Embryonic facial prominence (tissue), 1 donor: ENCODE data around the gene TGFBR2.

Experiments used
- DNase-seq: peaks from one replicate; pipeline ENCODE4 v3.0.0-alpha.2; 2016; ENCODE audit errors: extremely low spot score

TGFBR2 gene

GRCh38 chr3:30606301-30607031 lies at the start of gene TGFBR2:
TSS of gene TGFBR2 (plus strand) at chr3:30606601. CDS start at chr3:30606884, 283 bp downstream.
- peak; percentile 77 for DNase-seq

GRCh38 chr3:30557746-30558303 lies 48.6 kb upstream of the TGFBR2 start:
- no peak for DNase-seq

DNA sequence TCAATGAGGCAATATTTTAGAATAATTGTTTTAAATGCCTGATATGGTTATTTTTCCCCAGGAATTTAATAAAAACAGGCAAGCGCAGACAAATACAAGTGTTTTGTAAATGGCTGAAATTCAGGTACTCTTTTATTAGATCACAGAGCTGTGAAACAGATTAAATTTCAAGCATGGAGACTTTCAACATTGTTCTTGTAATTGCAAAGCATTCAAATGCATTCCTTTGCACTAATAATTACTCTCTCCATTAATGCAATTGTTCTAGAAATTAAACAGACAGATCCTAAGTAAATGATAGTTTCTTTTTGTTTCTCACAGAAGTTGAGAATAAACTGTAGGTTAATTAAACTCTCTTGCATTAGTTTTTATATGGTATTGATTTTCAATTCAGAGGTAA lies 42.4 kb upstream of the TGFBR2 start:
- DNase-seq: no peak

DNA sequence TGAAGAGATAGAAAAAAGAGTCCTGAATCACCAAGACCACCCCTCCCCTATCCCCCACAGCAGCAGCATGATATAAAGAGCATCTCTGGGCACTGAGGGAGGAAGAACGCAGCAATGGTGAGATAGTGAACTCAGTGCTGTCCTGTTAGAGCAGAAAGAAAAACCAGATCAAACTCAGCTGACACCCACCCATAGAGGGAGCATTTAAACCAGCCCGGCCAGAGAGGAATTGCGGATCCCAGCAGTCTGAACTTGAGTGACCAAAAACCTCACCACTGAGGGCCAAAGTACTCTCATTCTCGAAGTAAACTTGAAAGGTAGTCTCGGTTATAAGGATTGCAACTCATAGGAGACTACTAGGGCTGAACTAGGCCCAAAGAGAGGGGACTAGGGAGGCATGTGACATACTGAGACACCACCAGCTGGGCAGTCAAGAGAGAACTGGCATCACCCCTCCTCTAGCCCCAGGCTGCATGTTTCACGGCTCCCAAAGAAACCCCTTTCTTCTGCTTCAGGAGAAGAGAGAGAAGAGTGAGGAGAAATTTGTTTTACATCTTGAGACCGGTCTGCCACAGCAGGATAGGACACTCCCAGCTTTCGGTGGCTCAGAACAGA lies 39.2 kb upstream of the TGFBR2 start:
- no peak for DNase-seq

DNA sequence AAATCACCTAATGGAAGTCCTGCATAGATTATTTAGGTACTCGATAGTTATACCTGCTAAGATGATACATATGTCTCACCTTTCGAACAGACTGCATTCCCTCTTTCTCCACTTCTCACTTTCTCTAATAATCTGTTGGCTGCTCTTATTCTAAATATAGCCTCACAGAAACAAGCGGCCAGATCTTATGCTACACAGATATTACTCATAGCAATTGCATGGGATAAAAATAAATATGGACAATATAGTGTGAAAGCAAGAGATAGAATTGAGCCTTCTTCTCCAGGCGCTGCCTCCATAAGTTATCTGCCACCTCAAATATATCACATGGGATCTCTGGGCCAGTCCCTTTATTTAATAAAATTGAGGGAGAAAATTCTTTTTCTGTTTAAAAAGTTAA lies 29.5 kb upstream of the TGFBR2 start:
- no peak for DNase-seq

DNA sequence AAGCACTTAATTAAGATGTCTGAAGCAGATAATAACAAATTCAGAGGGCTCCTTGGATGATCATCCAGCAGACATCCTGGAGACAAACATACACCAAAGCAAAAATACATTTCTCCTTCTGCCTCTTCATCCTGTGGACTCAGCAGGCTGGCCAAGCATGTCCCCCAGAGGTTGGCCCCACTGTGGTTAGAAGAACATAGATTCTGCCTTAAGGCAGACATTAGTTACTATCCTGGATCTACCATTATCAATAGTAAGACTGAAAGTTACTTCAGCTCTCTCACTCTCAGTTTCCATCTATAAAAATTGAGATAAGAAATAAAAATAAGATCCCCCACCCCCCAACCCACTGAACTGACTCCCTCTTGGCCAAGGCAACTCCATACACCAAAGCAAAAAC lies 28.6 kb upstream of the TGFBR2 start:
- DNase-seq: no peak

DNA sequence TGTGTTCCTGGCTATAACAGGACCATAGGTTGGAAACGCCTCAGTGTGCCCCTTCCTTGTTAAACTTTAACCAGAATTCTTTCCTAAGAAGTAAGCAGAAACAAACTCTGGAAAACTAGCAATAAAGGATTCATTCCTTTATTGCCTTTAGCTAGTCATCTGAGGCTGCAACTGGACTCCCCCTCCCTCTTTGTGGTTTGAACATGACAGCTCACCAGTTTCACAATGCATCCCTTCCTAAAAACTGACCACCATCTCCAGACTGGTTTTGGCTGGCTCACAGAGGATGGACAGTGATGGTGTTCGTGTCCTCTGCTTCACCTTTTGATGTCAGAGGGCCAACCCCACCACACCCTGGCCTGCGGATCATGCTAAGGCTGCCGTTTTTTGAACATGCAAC lies 27.9 kb upstream of the TGFBR2 start:
- DNase-seq: no peak

- no peak for DNase-seq
These were observed 27.3 kb upstream of the TGFBR2 start for GRCh38 chr3:30578986-30579579.

GRCh38 chr3:30581067-30581585 lies 25.3 kb upstream of the TGFBR2 start:
- DNase-seq: no peak

DNA sequence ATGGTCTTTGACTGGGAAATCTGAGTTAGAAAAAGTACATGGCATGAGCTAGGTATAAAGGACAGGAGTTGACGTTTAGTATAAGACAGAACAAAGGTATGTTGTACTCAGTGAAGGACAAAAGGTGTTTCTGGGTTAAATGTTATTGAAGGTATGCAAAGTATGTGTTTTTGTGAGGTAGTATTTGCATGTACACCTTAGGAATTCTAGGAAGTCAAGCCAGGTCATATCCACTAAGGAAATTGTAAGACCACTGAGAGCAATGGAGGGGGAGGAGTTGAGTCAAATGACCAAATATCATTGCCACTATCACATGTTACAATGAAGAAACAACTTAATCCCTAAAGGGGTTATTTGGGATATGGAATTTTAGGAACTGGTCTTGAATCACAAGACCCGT lies 24.4 kb upstream of the TGFBR2 start:
- no peak for DNase-seq

- DNase-seq: no peak
These were observed 22.4 kb upstream of the TGFBR2 start for GRCh38 chr3:30583973-30584372.

GRCh38 chr3:30585654-30586053 lies 20.7 kb upstream of the TGFBR2 start:
- DNase-seq: no peak

GRCh38 chr3:30586096-30586805 lies 20.1 kb upstream of the TGFBR2 start:
- no peak for DNase-seq

DNA sequence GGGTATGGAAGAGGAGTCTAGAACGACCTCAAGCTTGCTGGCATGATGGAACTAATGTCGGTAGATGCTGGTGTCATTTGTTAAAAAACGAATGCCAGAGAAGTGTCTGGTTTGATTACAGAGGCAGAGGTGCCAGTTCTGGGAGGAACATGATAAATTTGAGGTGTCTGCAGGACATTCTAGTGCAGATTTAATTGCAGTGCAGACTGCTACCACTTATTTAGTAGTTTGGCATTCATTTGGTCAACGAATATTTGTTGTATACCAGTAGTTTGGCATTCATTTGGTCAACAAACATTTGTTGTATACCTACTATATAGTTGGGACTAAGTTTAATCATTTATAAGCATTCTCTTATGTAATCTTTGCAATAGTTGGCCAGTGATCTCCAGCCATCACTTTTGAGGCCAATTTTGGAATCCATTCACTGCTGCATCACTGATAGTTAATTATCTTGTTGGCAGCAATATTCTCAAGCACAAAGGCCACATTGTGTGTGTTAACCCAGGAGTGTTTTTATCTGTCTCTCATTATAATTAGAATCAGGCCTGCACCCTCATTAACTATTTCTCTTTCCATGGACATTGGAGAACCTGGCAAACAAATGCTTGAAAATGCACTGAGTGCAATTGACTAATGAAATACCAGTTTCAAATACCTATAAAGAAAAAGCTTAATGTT lies 19.5 kb upstream of the TGFBR2 start:
- no peak for DNase-seq

GRCh38 chr3:30587904-30588303 lies 18.5 kb upstream of the TGFBR2 start:
- no peak for DNase-seq

GRCh38 chr3:30596152-30596551 lies 10.2 kb upstream of the TGFBR2 start:
- DNase-seq: no peak

DNA sequence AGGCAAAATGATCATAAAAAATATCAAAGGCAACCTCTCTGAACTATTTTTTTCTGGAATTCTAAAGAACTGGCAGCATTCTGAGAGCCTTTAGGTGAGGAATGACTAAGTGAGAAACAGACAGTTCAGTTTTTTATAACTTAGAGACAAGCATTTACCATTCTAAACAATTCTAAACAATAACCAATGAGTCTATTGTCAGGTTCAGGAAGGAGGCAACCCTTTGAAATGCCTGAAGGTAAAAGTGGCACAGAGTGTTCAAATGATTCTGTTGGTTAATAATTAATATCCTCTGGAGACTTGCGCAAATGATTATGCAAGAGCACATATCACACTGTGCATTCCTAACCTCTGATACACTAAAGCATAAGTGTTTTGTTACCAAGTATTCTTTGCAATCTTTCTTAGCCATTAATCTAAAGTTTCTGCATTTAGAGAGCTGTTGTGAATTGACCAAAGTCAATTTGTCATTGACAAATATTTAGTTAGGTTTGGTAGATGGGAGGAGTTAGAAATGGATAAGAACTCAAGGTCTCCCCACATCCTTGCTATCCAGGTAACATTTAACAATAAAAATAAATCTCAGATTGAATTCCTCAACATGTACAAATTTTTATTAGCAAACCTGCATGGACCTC lies 9.2 kb upstream of the TGFBR2 start:
- DNase-seq: no peak

DNA sequence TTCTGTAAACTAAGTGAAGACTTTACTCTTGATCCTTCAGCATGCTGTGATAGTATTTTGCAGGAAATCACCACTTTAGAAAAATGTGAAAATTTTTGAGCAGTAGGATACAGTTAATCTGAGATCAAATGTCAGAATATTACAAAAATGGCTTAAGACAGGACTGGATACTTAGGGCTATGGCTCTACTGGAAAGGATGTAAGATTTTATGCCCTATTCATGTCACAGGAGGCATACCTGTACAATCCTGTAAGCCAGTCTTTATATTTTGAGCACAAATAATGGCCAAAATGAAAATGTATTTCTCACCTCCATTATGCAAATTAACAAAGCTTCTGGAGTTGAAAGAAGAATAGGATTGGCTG lies 8.6 kb upstream of the TGFBR2 start:
- no peak for DNase-seq

GRCh38 chr3:30598668-30599545 lies 7.5 kb upstream of the TGFBR2 start:
- DNase-seq: no peak

GRCh38 chr3:30600572-30600971 lies 5.8 kb upstream of the TGFBR2 start:
- no peak for DNase-seq
